ENCODE measurements around the gene ARHGAP10.

- TF ChIP-seq TAF1 (IDR thresholded peaks at IDR 0.05; ENCODE audit: low read depth) (no peak), EP300 (IDR thresholded peaks at IDR 0.05; ENCODE audit: borderline replicate concordance) (no peak), REST (IDR thresholded peaks at IDR 0.05; ENCODE audit: low read depth) (no peak), RAD21 (IDR thresholded peaks at IDR 0.05; ENCODE audit: low read depth) (no peak), USF1 (IDR thresholded peaks at IDR 0.05) (no peak), TCF12 (IDR thresholded peaks at IDR 0.05; ENCODE audit: low read depth) (no peak), FOXM1 (IDR thresholded peaks at IDR 0.05; ENCODE audit: borderline replicate concordance, low read depth) (no peak), MAX (IDR thresholded peaks at IDR 0.05) (no peak)
These were observed 48.4 kb downstream of the ARHGAP10 start for GRCh38 chr4:147780137-147780777.
